Calu3 (cell line): ENCODE measurements around the gene DHRS4. TPM values are rescaled to one million over a fixed set of nuclear protein-coding genes. Genes with fewer than 3 reads are reported as not detected.

Source experiments
- BruUV-seq: library from RNA; stranded (reverse); fragments of 400-500 nt; replicated peaks from 2 replicates; lab custom pipeline; 2021; lab: Mats Ljungman, UMichigan
- CTCF ChIA-PET: fragments of 300-600 bp; sonication (Branson Sonifier 250); formaldehyde crosslinking; loops from one replicate; lab custom pipeline; 2022; ENCODE audit warnings: antibody characterized with exemption; lab: Charles Lee
- DNase-seq: peaks from one replicate; pipeline ENCODE4 v3.0.0; 2022
- H3K27ac Mint-ChIP-seq: one replicate; pipeline ENCODE4 v1.8.0; 2022; ENCODE audit warnings: mixed read lengths; ENCODE audit not compliant: unreplicated experiment
- H3K27me3 Mint-ChIP-seq: one replicate; pipeline ENCODE4 v1.8.0; 2022; ENCODE audit warnings: mixed read lengths; ENCODE audit not compliant: unreplicated experiment
- H3K36me3 Mint-ChIP-seq: one replicate; pipeline ENCODE4 v1.8.0; 2022; ENCODE audit warnings: mild to moderate bottlenecking, moderate library complexity, mixed read lengths; ENCODE audit not compliant: insufficient read depth, unreplicated experiment
- H3K4me1 Mint-ChIP-seq: one replicate; pipeline ENCODE4 v1.8.0; 2022; ENCODE audit warnings: mild to moderate bottlenecking, low read depth, mixed read lengths; ENCODE audit not compliant: unreplicated experiment
- H3K4me3 Mint-ChIP-seq: one replicate; pipeline ENCODE4 v1.8.0; 2022; ENCODE audit warnings: mild to moderate bottlenecking, low read depth, moderate library complexity, mixed read lengths; ENCODE audit not compliant: unreplicated experiment
- H3K9me3 Mint-ChIP-seq: one replicate; pipeline ENCODE4 v1.8.0; 2022; ENCODE audit warnings: low read depth, mixed read lengths; ENCODE audit not compliant: unreplicated experiment
- CTCF ChIP-seq: fragments of 200-600 bp; IDR thresholded peaks from one replicate; pipeline ENCODE4 v1.8.0; 2022; ENCODE audit warnings: antibody characterized with exemption; ENCODE audit not compliant: unreplicated experiment
- intact Hi-C: fragments of 100-400 bp; cut with micrococcal nuclease; formaldehyde crosslinking; loops from one replicate; pipeline ENCODE4 v1.10.0; 2022; ENCODE audit not compliant: unreplicated experiment
- total RNA-seq: library from RNA; stranded (reverse); gene quantifications from 2 replicates; pipeline ENCODE4 v1.2.3, GENCODE V29; 2022

The DHRS4 gene
- total RNA-seq, 1 experiment from 2014 or later = 19.0 TPM

- DNase-seq = no peak
- peaks cover 52% of the 10 kb centered on the region for H3K27me3 Mint-ChIP-seq
- H3K36me3 Mint-ChIP-seq = no peaks in the 10 kb centered on the region
- H3K4me3 Mint-ChIP-seq = no peak overlapping the region
- CTCF ChIA-PET = no interaction called here
- intact Hi-C loops = loop anchor here (10.0 kb wide), 1 partner anchor 251 kb away; no protein-coding TSS in a partner anchor
- no peak overlapping the region for H3K27ac Mint-ChIP-seq
- H3K4me1 Mint-ChIP-seq = no peaks in the 10 kb centered on the region
- H3K9me3 Mint-ChIP-seq = no peaks in the 10 kb centered on the region
- TF ChIP-seq CTCF = no peak
- BruUV-seq = no TSS peak
Measured at GRCh38 chr14:23915559-23915958, 38.0 kb upstream of the DHRS4 start.

- Mint-ChIP-seq H3K4me3 (no peak overlapping the region), H3K27me3 (peaks cover 52% of the 10 kb centered on the region), H3K36me3 (no peaks in the 10 kb centered on the region), H3K9me3 (no peaks in the 10 kb centered on the region), H3K27ac (no peak overlapping the region), H3K4me1 (no peaks in the 10 kb centered on the region)
- CTCF ChIA-PET = no interaction called here
- no peak for DNase-seq
- no TSS peak for BruUV-seq
- intact Hi-C loops = loop anchor here (10.0 kb wide), 1 partner anchor 251 kb away; no protein-coding TSS in a partner anchor
- no peak for TF ChIP-seq CTCF
Measured at GRCh38 chr14:23916004-23916403, 37.6 kb upstream of the DHRS4 start.

GRCh38 chr14:23916446-23916845 lies 37.1 kb upstream of the DHRS4 start:
- CTCF ChIA-PET = no interaction called here
- TF ChIP-seq CTCF = no peak
- H3K9me3 Mint-ChIP-seq = no peaks in the 10 kb centered on the region
- no TSS peak for BruUV-seq
- intact Hi-C loops = loop anchor here (10.0 kb wide), 1 partner anchor 252 kb away; no protein-coding TSS in a partner anchor
- H3K27ac Mint-ChIP-seq = no peak overlapping the region
- DNase-seq = no peak
- H3K4me3 Mint-ChIP-seq = no peak overlapping the region
- no peaks in the 10 kb centered on the region for H3K4me1 Mint-ChIP-seq
- H3K36me3 Mint-ChIP-seq = no peaks in the 10 kb centered on the region
- H3K27me3 Mint-ChIP-seq = peaks cover 50% of the 10 kb centered on the region

- no peak overlapping the region for H3K4me3 Mint-ChIP-seq
- H3K4me1 Mint-ChIP-seq = no peaks in the 10 kb centered on the region
- peaks cover 52% of the 10 kb centered on the region for H3K27me3 Mint-ChIP-seq
- TF ChIP-seq CTCF = no peak
- no peaks in the 10 kb centered on the region for H3K9me3 Mint-ChIP-seq
- intact Hi-C loops = no loop called here
- CTCF ChIA-PET = interaction anchor here (1.1 to 1.2 kb wide), 2 partner anchors 11 to 12 kb away, joined by 3 to 5 read pairs; no protein-coding TSS in a partner anchor
- no peak for DNase-seq
- no peak overlapping the region for H3K27ac Mint-ChIP-seq
- no TSS peak for BruUV-seq
- H3K36me3 Mint-ChIP-seq = no peaks in the 10 kb centered on the region
Measured at GRCh38 chr14:23922545-23922944, 31.0 kb upstream of the DHRS4 start.
